Transverse colon (tissue), 4 donors: Measurements from ENCODE around the gene RHOD.

ENCODE experiments used
- CTCF ChIP-seq, 5 experiments: fragments of 200-600 bp in 3 of 5; fragments of 450-650 bp in 2 of 5; sonication (generic) in 3 of 5; IDR thresholded peaks; 1 replicate in 2 of 5; 2 replicates in 3 of 5; pipeline ENCODE4 v1.5.1; 2016 to 2017; ENCODE audit warnings: antibody characterized with exemption in 5 of 5, inconsistent platforms in 3 of 5, mild to moderate bottlenecking in 2 of 5, moderate library complexity in 1 of 5
- POLR2A ChIP-seq: fragments of 450-650 bp; IDR thresholded peaks from one replicate; pipeline ENCODE4 v1.6.1; 2016; ENCODE audit warnings: antibody characterized with exemption, mild to moderate bottlenecking, moderate library complexity
- POLR2AphosphoS5 ChIP-seq, 3 donors: sonication (generic); formaldehyde crosslinking; IDR thresholded peaks; one replicate each; pipeline ENCODE4 v1.6.1; 2016; ENCODE audit warnings: antibody characterized with exemption in 3 of 3

GRCh38 chr11:67051180-67051893 lies 5.3 kb upstream of the RHOD start:
- no peak for TF ChIP-seq POLR2AphosphoS5 (IDR thresholded peaks at IDR 0.05)
- no peak for TF ChIP-seq CTCF (IDR thresholded peaks at IDR 0.05)
- TF ChIP-seq POLR2A = no peak
